Measurements from ENCODE around the gene CNN2. TPM values are rescaled to one million over a fixed set of nuclear protein-coding genes. Genes with fewer than 3 reads are reported as not detected.

CNN2 gene
- polyA plus RNA-seq, 2 of the 4 experiments (the other 2 are of a cell fraction), result 31.7 to 99.3 TPM

DNA sequence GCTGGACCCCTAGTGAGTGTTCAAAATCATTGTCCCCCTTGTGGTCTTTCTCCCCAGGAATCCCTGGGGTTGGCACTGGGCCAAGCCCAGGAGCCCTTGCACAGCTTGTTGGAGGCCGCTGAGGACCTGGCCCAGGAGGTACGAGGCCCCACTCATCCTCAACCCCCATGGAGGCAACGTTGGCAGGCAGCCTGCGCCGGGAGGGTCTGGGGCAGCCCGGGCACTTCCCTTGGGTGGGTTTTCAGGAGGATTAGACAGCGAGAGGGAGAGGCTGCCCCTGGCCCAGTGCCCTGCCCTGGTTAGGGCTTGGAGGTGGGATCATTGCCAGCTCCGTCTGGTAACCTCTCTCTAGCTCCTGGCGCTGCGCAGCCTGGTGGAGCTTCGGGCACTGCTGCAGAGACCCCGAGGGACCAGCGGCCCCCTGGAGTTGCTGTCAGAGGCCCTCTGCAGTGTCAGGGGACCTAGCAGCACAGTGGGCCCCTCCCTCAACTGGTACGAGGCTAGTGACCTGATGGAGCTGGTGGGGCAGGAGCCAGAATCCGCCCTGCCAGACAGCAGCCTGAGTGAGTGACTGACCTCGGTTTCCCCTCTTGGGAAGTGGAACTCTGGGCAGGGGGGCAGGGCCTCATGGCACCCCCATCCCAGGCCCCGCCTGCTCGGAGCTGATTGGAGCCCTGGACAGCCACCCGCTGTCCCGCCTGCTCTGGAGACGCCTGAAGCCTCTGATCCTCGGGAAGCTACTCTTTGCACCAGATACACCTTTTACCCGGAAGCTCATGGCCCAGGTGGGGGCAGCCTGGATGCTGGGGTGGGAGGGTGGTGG, 16.5 kb downstream of the CNN2 start:
- TF ChIP-seq POLR2A (IDR thresholded peaks at IDR 0.05; ENCODE audit: low read length) (no peak), ZSCAN20 (CRISPR knock-in tag; IDR thresholded peaks at IDR 0.05) (no peak), RNF2 (IDR thresholded peaks at IDR 0.05; ENCODE audit: borderline replicate concordance, low read depth) (no peak), CEBPB (IDR thresholded peaks at IDR 0.05) (no peak), PHF8 (IDR thresholded peaks at IDR 0.05; ENCODE audit: borderline replicate concordance, low read depth) (no peak), ZFP36 (IDR thresholded peaks at IDR 0.05; ENCODE audit: borderline replicate concordance, partially characterized antibody) (no peak), EHMT2 (IDR thresholded peaks at IDR 0.05; ENCODE audit: low read depth) (no peak)
- peak overlapping the region; percentile 94 to 96 for H3K27ac ChIP-seq
- H3K4me2 ChIP-seq, result peak overlapping the region; percentile 96
- peak overlapping the region; percentile 51 for H3K4me3 ChIP-seq
- 37% methylated on average over 4 of the region's 23 CpGs for WGBS (ENCODE audit: missing lambda C conversion rate)
- FAIRE-seq (no peak), DNase-seq (ENCODE audit: low read depth in 1 of 2, low spot score in 1 of 2) (peak in 1 of 2 experiments; percentile 63), ATAC-seq (peak in 1 of 2 experiments; percentile 0; a peak in 1 of 6 replicates)
- peaks cover 19% of the 10 kb centered on the region for H3K4me1 ChIP-seq
- H3K9me3 ChIP-seq, result no peaks in the 10 kb centered on the region
- ChIA-PET CTCF (interaction anchor here (1.2 to 2.0 kb wide), 6 partner anchors 10 to 223 kb away, joined by 3 to 6 read pairs (median 3); no protein-coding TSS in a partner anchor), POLR2A (interaction anchor here (2.3 kb wide), 1 partner anchor 226 kb away, joined by 6 read pairs; no protein-coding TSS in a partner anchor)

DNA sequence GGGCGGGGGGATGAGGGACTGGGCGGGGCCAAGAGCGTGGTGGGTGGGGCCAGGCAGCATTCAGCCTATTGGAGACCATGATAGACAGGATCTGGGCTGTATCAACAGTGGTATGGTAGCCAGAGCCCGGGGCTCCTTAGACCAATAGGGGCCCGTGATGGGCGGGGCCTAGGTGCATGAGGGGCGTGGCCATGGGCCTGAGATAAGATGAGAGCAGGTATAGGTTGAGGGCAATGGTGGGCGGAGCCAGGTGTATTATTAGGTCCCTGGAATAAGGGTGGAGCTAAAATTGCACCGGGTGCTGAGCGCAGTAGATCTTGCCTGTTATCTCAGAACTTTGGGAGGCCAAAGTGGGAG, 18.8 kb downstream of the CNN2 start:
- FAIRE-seq, result no peak
- 38% methylated on average over 7 of the region's 10 CpGs for WGBS (ENCODE audit: missing lambda C conversion rate)
- H3K4me3 ChIP-seq, result no peak overlapping the region
- ATAC-seq, result peak; percentile 1 to 44; a peak in 3 of 6 replicates
- no peaks in the 10 kb centered on the region for H3K9me3 ChIP-seq
- TF ChIP-seq ESRRA (IDR thresholded peaks at IDR 0.05; ENCODE audit: borderline replicate concordance, low read length), result no peak
- no peak for TF ChIP-seq JUN (IDR thresholded peaks at IDR 0.05)
- no peak for TF ChIP-seq ZNF302 (CRISPR knock-in tag; IDR thresholded peaks at IDR 0.05)
- DNase-seq (ENCODE audit: low read depth in 1 of 2, low spot score in 1 of 2), result peak; percentile 61 to 91
- no peak overlapping the region for H3K4me2 ChIP-seq
- CTCF ChIA-PET, result no interaction called here
- H3K4me1 ChIP-seq, result peaks cover 19% of the 10 kb centered on the region
- H3K27ac ChIP-seq, result no peak overlapping the region
- POLR2A ChIA-PET, result no interaction called here

DNA sequence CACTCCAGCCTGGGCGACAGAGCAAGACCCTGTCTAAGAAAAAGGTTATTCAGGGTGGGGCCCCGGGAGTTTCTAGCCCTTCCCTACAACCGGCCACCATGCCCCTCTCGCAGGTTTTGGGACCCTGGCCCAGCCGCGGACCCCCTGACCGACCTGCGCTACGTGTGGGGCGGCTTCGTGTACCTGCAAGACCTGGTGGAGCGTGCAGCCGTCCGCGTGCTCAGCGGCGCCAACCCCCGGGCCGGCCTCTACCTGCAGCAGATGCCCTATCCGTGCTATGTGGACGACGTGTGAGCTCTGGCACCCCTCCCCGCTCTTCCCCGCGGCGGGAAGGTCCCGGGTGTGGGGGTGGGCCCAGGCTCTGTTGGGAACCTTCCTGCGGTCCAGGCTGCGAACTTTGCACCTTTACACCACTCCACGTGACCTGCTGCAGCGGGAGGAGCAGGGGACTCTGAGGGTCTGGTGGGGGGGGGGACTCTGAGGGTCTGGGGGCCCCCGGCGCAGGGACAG, 19.8 kb downstream of the CNN2 start:
- POLR2A ChIA-PET, result no interaction called here

More for the DNA sequence above, 19.8 kb downstream of the CNN2 start:
- ATAC-seq (no peak), DNase-seq (ENCODE audit: low read depth in 1 of 2, low spot score in 1 of 2) (no peak), FAIRE-seq (no peak)
- H3K4me2 ChIP-seq, result no peak overlapping the region
- WGBS (ENCODE audit: missing lambda C conversion rate), result 75% methylated on average over 8 of the region's 33 CpGs
- H3K4me1 ChIP-seq, result peaks cover 19% of the 10 kb centered on the region
- CTCF ChIA-PET, result no interaction called here
- no peak overlapping the region for H3K27ac ChIP-seq
- no peaks in the 10 kb centered on the region for H3K9me3 ChIP-seq
- H3K4me3 ChIP-seq, result no peak overlapping the region
- TF ChIP-seq, protein P1, sequence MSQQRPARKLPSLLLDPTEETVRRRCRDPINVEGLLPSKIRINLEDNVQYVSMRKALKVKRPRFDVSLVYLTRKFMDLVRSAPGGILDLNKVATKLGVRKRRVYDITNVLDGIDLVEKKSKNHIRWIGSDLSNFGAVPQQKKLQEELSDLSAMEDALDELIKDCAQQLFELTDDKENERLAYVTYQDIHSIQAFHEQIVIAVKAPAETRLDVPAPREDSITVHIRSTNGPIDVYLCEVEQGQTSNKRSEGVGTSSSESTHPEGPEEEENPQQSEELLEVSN (IDR thresholded peaks at IDR 0.05; ENCODE audit: borderline replicate concordance, low read depth), result no peak
- TF ChIP-seq SREBF2 (IDR thresholded peaks at IDR 0.05) (no peak), HOXA7 (CRISPR knock-in tag; IDR thresholded peaks at IDR 0.05) (no peak), EP300 (IDR thresholded peaks at IDR 0.05) (no peak), JUNB (IDR thresholded peaks at IDR 0.05) (no peak), ZC3H11A (IDR thresholded peaks at IDR 0.05) (no peak), NFE2L2 (conservative IDR thresholded peaks at IDR 0.05; ENCODE audit: low read length) (no peak)
- TF ChIP-seq, protein P2, sequence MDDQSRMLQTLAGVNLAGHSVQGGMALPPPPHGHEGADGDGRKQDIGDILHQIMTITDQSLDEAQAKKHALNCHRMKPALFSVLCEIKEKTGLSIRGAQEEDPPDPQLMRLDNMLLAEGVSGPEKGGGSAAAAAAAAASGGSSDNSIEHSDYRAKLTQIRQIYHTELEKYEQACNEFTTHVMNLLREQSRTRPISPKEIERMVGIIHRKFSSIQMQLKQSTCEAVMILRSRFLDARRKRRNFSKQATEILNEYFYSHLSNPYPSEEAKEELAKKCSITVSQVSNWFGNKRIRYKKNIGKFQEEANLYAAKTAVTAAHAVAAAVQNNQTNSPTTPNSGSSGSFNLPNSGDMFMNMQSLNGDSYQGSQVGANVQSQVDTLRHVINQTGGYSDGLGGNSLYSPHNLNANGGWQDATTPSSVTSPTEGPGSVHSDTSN (IDR thresholded peaks at IDR 0.05), result no peak
- TF ChIP-seq, protein P3, sequence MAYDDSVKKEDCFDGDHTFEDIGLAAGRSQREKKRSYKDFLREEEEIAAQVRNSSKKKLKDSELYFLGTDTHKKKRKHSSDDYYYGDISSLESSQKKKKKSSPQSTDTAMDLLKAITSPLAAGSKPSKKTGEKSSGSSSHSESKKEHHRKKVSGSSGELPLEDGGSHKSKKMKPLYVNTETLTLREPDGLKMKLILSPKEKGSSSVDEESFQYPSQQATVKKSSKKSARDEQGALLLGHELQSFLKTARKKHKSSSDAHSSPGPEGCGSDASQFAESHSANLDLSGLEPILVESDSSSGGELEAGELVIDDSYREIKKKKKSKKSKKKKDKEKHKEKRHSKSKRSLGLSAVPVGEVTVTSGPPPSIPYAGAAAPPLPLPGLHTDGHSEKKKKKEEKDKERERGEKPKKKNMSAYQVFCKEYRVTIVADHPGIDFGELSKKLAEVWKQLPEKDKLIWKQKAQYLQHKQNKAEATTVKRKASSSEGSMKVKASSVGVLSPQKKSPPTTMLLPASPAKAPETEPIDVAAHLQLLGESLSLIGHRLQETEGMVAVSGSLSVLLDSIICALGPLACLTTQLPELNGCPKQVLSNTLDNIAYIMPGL (CRISPR knock-in tag; IDR thresholded peaks at IDR 0.05; ENCODE audit: borderline replicate concordance), result no peak
